Dermis blood vessel endothelial cell (primary cell): ENCODE data around the gene TMEM207. TPM values are rescaled to one million over a fixed set of nuclear protein-coding genes. Genes with fewer than 3 reads are reported as not detected.

ENCODE experiments used
- DNase-seq: peaks from one replicate; pipeline ENCODE4 v3.0.0; 2010
- total RNA-seq: library from RNA; depleted of rRNA; stranded (reverse); fragments of >200 nt; gene quantifications from 2 replicates; pipeline ENCODE4 v1.2.3, GENCODE V29; 2014

TMEM207 gene
- total RNA-seq, 1 donor from 2014 or later = not detected

DNA sequence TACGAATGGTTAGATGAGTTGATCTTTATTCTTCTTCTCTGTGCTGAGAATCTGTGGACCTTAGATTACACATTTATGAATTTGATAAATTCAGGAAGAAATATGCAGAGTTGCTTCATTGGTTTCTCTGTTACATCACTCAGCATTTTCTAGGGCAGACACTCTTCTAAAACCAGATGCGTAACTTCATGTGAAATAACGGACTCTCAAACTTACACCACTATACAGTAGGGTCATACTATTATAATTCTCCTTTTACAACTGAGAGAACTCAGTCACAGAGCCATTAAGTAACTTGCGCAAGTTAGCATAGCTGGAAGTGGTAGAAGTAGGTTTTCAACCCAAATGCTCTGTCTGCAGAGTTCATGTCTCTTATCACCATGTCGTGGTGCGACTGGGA is 5.7 kb downstream of the TMEM207 start:
- DNase-seq = no peak

DNA sequence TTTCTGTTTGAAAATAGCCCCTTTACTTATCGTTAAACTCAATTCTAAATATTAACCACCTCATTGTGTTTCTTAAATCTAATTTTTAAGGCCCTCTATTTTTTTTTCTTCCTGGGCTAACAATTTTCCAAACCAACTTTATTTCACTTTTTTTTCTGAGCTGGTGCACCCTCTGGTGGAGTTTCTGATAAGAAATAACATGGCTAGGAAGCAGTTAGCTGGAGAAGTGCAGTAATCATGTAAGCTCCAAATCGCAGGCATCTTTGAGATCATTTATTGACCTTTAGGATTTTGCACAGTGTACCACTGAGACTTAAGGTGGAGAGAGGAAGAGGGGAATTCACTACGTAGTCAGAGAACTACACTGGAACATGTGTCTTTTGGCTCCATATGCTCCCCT is 6.4 kb downstream of the TMEM207 start:
- peak; percentile 40 for DNase-seq

DNA sequence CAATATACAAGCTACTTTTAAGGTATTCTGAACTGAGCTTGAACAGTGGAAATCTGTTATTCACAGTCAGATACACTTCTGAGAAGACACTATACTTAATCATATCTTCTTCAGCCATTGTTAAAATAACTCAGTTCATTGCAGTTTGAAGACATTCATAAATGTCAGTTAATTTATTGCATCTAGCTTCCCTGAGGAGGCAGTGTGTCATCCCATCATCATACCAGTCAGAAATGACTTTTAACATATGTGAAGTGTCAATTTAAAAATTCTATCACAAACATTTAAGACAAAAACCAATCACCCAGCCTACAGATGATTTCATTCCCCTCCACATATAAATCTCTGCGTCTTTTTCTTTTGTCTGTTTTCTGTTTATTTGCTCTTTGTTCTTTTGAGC is 7.5 kb downstream of the TMEM207 start:
- DNase-seq = no peak

DNA sequence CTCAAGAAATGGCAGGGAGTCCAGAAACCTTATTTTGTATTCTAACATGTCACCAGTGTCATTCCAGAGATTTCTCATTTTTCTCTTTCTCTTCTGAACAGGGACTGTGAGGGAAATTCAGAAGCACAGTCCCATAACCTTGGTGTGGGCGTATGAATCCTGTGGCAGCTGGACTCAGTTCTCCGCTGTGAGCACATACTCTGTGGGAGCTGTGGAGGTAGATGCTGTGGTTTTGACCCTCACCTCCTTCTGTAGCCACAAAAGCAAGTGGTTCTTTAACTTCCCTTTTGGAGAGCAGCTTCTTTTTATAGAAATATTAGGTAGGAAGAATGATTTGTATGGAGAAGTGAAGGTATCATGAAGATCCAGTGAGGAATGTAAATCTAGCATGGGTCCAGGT is 13.4 kb downstream of the TMEM207 start:
- DNase-seq = no peak

DNA sequence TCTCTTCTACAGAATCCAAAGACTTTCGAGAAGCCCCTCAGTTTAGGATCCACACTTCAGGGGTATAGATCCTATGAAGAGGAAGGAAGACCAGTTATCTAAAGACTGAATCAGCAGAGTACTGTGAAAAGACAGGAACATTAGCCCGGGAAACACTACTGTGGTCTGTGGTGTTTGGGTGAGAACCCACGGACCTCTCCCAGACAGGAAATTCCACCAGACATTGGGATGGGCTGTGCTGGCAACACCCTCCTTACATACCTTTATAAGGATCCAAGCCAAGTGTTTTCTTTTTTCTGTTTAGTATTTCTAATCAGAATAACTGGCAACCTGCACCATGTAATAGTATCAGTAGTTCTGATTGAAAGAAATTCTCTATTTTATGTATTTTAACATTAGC is 14.1 kb downstream of the TMEM207 start:
- no peak for DNase-seq

DNA sequence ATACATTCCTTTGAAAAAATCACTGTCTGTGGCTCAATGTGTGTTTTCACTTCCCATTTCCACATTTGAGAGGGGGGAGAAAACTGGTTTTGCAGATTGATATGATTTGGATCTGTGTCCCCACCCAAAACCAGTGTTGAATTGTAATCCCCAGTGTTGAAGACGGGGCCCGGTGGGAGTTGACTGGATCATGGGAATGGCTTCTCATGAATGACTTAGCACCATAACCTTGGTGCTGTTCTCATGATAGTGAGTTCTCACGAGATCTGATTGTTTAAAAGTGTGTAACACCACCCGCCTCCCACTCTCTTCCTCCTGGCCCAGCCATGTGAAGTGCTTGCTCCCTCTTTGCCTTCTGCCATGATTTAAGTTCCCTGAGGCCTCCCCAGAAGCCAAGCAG is 16.1 kb downstream of the TMEM207 start:
- DNase-seq = no peak

DNA sequence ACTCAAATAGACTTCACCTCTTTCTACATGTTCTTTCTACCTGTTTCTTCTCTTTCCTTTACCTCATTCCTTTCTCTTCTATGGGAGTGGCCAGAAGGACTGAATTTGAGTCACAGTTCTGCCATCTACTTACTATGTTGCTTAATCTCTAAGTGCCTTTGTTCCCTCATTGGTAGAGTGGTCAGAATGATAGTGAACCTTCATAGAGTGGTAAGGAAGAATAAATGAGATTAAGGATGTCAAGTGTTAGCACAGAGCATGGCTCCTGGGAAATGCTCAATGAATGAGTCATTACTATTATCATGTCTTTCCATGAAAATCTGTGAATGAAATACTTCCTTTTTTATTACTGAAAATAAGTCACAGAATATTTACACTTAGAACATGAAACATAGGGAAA is 17.5 kb downstream of the TMEM207 start:
- DNase-seq = no peak

DNA sequence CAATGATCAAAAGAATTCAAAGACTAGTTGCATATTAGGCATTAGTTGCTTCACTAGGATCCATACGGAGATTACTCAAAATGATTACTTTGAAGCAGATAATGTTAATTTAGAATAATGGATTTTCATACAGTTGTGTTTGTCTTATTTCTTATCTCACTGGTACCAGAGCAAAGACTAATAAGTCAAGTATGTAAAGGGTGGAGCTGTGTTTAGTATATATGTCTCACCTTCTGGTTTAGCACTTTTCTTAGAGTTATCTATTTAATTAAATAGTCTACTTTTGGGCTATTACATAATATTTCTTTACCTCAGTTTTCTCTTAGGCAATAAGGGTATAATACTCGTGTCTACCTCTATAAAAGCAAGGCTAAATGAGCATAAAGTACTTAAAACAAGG is 18.8 kb downstream of the TMEM207 start:
- DNase-seq = no peak

DNA sequence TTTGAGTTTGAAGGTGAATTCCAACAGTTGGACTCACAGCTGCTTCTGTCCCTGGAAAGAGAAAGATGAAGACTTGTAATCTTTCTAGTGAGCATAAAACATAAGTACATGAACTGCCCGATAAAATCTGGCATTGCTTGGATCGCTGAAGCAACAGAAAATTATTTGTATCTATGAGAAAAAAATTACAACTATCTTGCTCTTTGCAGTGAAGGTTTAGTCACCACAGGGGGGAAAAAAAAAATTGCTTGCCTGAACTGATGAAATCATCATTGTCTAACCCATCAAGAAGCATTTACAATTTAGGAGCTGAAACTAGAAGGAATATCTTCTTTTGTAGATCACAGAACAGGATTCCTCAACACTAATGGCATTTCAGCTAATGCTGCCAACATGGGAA is 20.0 kb downstream of the TMEM207 start:
- DNase-seq = no peak

DNA sequence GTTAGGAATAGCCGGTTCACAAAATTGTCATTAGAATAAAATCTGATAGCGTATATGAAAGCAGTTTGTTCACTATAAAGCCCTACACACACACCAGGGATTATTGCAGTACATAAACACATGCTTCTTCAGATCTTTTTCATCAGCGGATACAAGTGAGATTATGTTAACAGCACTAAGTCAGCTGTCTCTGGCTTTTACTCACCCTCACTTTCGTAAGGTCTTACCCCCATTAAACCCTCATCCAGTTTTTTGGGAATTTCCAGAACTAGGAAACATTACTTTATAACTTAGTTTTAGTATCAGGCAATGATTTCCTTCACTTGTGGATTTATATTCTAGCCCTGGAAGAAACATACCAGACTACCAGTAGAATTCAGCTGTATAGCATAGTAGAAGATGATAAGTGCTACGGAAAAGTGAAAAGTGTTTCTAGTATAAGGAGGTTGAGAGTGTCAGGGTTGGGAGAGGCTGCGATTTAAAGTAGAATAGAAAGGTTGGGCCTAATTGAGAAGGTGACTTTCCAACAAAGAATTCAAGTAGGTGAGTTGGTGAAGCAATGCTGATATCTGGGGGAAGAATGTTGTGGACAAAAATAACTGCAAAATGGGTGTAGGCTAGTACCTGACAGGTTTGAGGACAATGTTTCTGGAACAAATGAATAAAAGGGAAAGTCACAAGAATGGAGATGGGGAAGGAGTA is 22.7 kb downstream of the TMEM207 start:
- DNase-seq = no peak

DNA sequence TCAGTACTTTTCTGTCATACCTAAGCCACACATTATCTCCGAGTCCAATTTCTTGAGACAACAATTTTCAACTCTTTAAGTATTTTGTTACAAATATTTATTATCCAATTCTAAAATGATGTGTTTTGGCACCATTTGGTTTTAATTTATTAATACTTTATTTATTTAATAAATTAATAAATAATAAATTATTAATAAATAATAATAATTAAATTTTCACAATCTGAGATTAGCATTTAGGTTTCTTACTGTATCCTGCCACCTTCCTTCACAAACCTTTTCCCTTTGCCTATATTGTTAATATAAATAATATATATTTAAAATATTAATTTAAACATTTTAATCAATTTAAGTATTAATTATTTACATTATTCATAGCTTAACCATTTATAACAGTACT is 23.9 kb downstream of the TMEM207 start:
- no peak for DNase-seq

DNA sequence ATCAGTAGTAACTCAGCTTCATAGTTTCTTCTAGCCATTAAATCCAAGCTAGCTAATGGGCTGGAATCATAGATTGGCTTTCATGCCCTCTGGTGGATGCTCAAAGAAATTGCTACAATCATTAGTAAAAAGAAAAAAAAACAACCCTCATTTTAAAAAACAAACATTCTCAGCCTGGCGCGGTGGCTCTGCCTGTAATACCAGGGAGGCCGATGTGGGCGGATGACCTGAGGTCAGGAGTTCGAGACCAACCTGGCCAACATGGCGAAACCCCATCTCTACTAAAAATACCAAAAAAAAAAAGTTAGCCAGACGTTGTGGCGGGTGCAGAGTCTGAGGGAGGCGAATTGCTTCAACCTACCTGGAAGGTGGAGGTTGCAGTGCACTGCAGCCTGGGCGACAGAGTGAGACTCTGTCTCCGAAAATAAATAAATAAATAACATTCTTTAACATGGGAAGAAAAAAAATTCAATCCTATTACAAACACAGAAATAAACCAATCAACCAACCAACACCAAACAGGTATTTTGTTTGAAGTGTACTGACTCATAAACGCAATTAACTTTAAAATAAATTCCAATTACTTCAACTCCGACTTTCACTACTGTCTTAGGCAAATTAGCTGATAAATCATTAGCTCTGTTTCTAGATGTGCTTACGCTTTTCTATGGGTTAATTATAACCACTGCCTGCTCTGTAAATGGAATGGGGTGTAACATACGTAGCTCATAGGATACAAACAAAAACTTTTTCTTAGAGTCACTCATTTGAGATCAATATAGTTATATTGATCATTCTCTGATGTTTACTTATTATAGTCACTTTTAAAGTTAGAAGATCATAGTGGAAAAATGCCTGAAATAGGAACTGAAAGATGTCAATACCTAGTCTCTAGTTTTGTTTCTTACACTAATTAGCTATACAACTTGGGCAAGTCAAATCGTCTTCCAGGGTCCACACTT is 24.9 kb downstream of the TMEM207 start:
- peak; percentile 80 for DNase-seq

DNA sequence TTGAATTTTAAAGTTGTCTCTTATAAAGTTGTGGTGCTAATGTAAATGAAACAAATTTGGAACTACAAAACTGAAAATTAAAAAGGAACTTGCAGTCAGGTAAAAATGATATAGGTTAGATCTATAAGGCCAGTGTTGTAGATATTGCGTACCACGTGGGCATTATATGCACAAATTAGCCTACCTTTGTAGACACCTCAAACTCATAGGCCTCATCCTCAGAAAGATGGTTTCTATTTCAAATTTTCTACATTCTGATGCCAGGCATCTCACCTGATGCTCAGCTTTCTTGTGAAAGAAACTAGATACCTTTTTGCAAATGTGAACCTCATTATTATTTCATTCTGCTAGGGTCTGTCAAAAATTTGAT is 25.6 kb downstream of the TMEM207 start:
- DNase-seq = no peak

DNA sequence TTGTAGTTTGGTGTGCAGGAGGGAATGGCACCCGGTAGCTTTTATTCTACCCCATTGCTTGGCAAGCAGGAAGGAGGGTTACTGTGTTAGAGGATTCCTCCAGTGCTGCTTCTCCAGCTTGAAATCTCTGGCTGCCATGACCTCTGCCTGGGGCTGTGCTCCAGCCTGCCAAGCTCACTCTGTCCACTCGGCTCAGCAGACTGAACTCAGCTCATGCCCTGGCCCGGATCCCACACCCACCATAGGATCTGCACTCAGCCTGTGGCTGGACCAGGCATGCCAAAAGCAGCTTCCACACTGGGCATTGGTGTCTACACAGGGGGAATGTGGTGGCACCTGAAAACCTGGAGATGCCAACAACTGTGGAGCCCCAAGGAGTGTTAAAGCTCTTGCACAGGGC is 35.4 kb downstream of the TMEM207 start:
- DNase-seq = no peak

DNA sequence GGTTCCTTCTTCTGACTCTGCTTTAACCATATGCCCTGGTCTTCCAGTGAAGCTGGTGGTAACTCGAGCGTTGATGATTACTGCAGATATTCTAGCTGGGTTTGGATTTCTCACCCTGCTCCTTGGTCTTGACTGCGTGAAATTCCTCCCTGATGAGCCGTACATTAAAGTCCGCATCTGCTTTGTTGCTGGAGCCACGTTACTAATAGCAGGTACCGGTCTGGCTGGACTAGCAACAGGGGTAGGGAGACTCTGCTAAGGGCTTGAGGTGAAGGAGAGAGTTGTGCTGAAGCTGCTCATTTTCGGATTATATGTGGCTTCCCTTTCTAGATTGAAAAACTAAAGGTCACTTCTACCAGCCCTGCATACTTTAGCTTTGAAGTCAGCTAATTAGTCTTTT is 45.0 kb downstream of the TMEM207 start:
- DNase-seq = no peak

DNA sequence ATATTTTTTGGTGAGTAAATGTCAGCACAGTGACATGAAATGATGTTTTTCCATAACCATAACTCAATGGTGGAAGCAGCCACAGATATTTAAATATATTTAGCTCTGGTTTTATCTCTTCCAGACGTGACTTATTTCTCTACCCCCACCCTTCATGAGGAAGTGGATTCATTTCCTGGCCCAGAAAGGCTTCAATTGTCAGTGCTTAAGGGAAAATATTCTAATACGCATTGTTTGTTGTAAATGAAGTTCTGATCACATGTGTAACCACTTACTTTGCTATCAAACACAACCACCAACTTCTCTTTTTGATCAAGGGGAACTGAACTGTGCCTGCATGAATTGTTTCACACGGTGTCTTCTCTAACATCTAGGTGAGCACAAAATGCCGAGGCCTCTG is 47.7 kb downstream of the TMEM207 start:
- DNase-seq = peak; percentile 87

DNA sequence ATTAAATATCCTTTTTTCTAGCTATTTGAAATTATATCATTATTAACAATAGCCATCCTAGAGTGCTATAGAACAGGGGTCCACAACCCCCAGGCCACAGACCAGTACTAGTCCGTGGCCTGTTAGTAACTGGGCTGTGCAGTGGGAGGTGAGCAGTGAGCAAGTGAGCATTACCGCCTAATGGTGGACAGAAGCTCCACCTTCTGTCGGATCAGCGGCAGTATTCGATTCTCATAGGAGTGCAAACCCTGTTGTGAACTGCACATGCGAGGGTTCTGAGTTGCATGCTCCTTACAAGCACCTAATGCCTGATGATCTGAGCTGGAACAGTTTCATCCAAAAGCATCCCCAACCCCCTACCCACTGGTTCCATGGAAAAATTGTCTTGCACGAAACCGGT is 50.0 kb downstream of the TMEM207 start:
- no peak for DNase-seq

DNA sequence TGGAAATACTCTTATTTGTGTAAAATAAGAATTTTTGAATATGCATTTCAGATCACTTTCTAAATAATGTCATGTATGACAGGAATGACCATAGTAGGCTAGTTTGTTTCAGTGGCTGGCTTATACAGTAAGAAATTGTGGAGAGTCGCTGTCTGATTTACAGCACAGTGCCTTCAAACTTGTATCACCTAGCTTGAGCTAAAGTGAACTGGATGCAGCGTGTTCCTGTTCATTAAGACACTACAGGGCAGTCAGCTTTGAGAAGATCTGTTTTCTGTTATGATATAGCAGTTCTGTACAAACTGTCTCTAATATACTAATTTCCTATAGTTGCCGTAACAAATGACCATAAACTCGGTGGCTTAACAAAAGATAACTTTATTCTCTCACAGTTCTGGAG is 51.8 kb downstream of the TMEM207 start:
- DNase-seq = no peak

DNA sequence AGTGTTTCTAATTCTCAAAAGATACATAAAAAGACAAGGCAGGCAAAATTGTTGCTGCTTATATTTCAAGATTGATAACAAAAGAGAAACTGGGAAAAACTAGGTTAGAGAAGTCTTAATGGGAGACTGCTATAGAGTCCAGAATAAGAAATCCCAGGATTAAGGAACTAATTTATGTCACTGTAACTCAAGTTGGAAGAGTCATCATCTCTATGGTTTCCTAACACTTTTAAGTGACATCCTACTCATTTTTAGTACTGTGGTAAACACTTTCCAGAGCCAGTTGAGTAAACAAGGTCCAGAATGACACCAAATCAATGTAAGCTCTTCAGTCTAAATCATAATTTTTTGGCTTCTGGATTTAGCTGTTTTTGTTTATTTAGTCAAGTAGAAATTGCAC is 53.7 kb downstream of the TMEM207 start:
- no peak for DNase-seq

DNA sequence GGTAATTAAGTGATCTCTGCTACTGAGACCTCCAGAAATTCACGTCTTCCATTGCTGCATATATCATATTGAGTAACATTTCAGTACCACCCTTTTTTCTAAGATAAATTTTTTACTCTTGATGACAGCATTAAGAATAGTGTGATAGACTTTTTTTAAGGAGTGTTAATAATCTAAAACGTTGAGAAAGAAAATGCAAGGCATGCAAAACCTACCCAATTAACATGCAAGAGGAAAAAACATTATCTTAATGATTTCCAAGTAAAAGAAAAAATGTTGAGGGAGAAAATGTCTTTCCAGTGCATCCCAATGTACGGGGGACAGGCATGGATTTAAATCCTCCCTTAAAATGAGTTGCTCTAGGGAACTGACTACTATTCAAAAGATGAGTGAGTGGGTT is 61.0 kb downstream of the TMEM207 start:
- no peak for DNase-seq

DNA sequence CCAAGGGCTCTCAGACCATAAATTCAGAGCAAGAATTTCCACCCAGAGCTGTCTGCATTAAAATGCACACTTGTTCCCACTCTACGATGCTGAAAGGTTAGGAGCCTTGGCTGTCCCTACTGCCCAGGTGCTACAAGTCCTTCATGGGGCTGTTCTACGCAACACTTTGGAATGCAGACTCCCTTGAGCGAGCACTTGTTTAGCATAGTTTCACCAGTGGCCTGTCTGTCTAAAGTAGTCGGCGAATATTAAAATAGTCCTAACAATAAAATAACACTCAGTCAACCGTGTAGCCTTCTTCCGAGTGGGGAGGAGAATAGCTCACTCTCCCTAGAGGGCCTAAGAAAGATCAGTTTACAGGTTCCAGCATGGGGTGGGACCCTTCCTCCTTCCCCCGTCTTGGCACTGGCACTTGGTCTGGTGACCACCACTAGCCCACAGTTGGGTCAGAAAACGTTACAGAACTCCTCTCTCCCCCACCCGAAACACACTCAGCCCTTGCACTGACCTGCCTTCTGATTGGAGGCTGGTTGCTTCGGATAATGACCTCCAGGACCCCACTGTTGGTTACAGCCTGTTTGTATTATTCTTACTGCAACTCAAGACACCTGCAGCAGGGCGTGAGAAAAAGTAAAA is 62.0 kb downstream of the TMEM207 start, which contains the start of gene CLDN16:
Gene CLDN16 (plus strand): TSS at position 586 of the 636 bp plus-strand sequence. CDS start 167 bp downstream, outside the sequence.
- no peak for DNase-seq

DNA sequence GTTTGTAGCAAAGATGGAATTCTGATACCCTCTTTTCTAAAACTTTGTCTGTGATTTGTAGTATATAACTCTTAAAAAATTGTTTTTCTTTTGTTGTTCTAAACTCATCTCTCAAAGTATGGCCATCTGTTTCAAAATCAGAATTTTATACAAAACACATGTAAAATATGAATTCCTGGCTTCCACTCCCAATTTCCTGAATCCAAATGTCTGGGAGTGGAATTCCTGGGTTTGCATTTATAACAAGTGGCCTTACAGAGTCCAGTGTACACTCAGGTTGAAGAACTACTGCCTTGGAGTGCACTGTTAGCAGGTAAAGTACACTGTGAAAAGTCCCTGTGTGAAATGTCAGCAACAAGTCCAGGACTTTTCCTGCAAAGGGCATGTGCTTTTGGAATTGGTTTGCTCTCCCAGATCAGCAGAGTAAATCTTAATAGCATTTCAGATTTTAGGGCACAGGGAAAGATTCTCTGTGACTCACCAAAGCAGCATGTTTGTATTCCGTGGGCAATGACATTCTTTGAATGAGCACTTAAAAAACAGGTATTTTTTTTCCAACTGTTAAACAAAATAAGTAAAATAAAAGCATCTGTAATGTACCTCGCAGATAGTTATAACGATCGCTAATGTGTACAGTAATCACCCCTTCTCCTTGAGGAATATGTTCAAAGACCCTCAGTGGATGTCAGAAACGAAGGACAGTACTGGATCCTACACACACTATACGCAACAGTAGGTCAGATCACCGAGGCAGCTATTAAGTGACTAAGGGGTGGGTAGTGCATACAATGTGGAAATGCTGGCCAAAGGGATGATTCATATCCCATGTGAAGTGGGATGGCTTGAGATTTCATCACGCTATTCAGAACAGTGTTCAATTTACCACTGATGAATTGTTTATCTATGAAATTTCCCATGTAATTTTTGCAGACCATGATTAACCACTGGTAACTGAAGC is 63.7 kb downstream of the TMEM207 start:
- DNase-seq = peak; percentile 95
